Measurements from ENCODE around the gene ZC3H18.

The ZC3H18 gene

GRCh38 chr16:88593061-88593460 is 22.9 kb downstream of the ZC3H18 start:
- H3K27ac ChIP-seq = no peak overlapping the region
- no peak for TF ChIP-seq ZFX (IDR thresholded peaks at IDR 0.05)
- TF ChIP-seq CTCF (conservative IDR thresholded peaks at IDR 0.05) = no peak

- TF ChIP-seq CTCF (conservative IDR thresholded peaks at IDR 0.05) = no peak
- TF ChIP-seq ZFX (IDR thresholded peaks at IDR 0.05) = no peak
- no peak overlapping the region for H3K27ac ChIP-seq
Observed at GRCh38 chr16:88593489-88593888, 23.3 kb downstream of the ZC3H18 start.

- TF ChIP-seq CTCF (conservative IDR thresholded peaks at IDR 0.05) (no peak), ZFX (IDR thresholded peaks at IDR 0.05) (no peak)
- no peak overlapping the region for H3K27ac ChIP-seq
Observed at GRCh38 chr16:88593910-88594309, 23.7 kb downstream of the ZC3H18 start.

GRCh38 chr16:88595101-88595500 is 24.9 kb downstream of the ZC3H18 start:
- no peak overlapping the region for H3K27ac ChIP-seq
- no peak for TF ChIP-seq CTCF (conservative IDR thresholded peaks at IDR 0.05)
- no peak for TF ChIP-seq ZFX (IDR thresholded peaks at IDR 0.05)

GRCh38 chr16:88595921-88596320 is 25.7 kb downstream of the ZC3H18 start:
- TF ChIP-seq CTCF (conservative IDR thresholded peaks at IDR 0.05) = no peak
- TF ChIP-seq ZFX (IDR thresholded peaks at IDR 0.05) = no peak

GRCh38 chr16:88596483-88596882 is 26.3 kb downstream of the ZC3H18 start:
- no peak overlapping the region for H3K27ac ChIP-seq
- TF ChIP-seq CTCF (conservative IDR thresholded peaks at IDR 0.05) (no peak), ZFX (IDR thresholded peaks at IDR 0.05) (no peak)

More at GRCh38 chr16:88595921-88596320, 25.7 kb downstream of the ZC3H18 start:
- no peak overlapping the region for H3K27ac ChIP-seq

GRCh38 chr16:88597856-88598491 is 27.8 kb downstream of the ZC3H18 start:
- H3K27ac ChIP-seq = no peak overlapping the region
- TF ChIP-seq ZFX (IDR thresholded peaks at IDR 0.05) (no peak), CTCF (conservative IDR thresholded peaks at IDR 0.05) (no peak)
